GM12891 (cell line): ENCODE data around the gene TBC1D22A.

Source experiments
- PAX5 ChIP-seq: IDR thresholded peaks from 2 replicates; pipeline ENCODE4 v1.6.1; 2011; ENCODE audit warnings: low read length, moderate library complexity, mild to moderate bottlenecking; ENCODE audit not compliant: insufficient read depth, severe bottlenecking
- POLR2A ChIP-seq: IDR thresholded peaks from 2 replicates; pipeline ENCODE4 v1.6.1; 2011; ENCODE audit warnings: low read depth, low read length, control low read depth
- POLR2AphosphoS5 ChIP-seq: IDR thresholded peaks from 2 replicates; pipeline ENCODE4 v1.6.1; 2011; ENCODE audit warnings: low read depth, low read length, control low read depth
- POU2F2 ChIP-seq: IDR thresholded peaks from 2 replicates; pipeline ENCODE4 v1.6.1; 2011; ENCODE audit warnings: low read depth, mild to moderate bottlenecking, control low read depth, low read length, moderate library complexity
- SPI1 ChIP-seq: IDR thresholded peaks from 2 replicates; pipeline ENCODE4 v1.6.1; 2011; ENCODE audit warnings: low read depth, low read length, control low read depth
- TAF1 ChIP-seq: IDR thresholded peaks from 2 replicates; pipeline ENCODE4 v1.6.1; 2011; ENCODE audit warnings: low read depth, low read length, control low read depth

GRCh38 chr22:47041271-47042115 lies 279.0 kb downstream of the TBC1D22A start:
- no peak for TF ChIP-seq TAF1
- no peak for TF ChIP-seq PAX5
- no peak for TF ChIP-seq POLR2A
- no peak for TF ChIP-seq SPI1
- TF ChIP-seq POLR2AphosphoS5: no peak
- no peak for TF ChIP-seq POU2F2
